T-helper 1 cell (primary cell): ENCODE measurements around the gene AP4M1.

Experiments used
- DNase-seq, 5 donors: peaks; one replicate each; pipeline ENCODE4 v3.0.0-alpha.2; 2012 to 2020
- total RNA-seq, 4 donors: gene quantifications; one replicate each; lab custom pipeline; 2026; lab: John Stamatoyannopoulos, UW

Gene AP4M1, protein sequence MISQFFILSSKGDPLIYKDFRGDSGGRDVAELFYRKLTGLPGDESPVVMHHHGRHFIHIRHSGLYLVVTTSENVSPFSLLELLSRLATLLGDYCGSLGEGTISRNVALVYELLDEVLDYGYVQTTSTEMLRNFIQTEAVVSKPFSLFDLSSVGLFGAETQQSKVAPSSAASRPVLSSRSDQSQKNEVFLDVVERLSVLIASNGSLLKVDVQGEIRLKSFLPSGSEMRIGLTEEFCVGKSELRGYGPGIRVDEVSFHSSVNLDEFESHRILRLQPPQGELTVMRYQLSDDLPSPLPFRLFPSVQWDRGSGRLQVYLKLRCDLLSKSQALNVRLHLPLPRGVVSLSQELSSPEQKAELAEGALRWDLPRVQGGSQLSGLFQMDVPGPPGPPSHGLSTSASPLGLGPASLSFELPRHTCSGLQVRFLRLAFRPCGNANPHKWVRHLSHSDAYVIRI
- total RNA-seq, result 8.9 to 12.2 (median 10.1) reads per million in 4 donors

DNA sequence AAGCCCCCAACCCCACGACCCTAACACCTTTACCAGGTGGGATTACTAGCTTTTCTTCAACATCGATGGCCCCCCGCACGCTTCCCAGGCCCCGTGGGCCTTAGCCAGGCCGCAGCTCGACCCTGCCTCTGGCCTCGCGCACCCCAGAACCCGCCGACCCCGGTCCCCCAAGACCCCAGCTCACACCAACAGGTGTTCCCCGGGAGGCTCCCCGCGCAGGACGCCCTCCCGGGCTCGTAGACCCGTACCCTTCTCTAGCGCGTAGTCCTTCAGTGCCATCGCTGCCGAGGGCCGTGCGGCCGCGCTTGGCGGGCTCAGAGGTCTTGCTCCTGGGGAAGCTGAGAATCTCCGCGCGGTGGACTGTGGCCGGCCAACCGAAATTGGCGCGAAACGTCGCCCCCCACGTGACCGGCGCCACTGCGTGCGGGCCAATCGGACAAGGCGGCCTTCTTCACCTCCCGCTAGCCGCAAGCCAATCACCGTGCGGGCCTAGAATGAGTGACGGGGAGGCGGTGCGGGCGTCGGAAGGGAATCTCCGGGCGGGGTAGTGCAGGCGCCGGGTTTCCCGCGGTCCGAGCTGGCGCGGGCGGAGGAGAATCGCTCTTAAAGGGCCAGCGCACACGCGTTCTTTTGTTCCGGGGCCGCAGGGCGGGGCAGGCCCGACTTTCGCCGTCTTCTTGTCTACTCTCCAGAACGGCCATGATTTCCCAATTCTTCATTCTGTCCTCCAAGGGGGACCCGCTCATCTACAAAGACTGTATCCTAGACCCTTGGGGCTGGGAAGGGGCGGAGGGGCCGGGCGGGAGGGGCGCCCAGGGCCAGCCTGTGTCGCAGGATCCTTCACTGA lies at the start of gene AP4M1, which contains the start of gene MCM7:
Gene AP4M1 (plus strand): TSS at position 628 of the 847 bp plus-strand sequence. CDS start 72 bp downstream, at position 700.
Gene MCM7 (minus strand): TSS at position 382 of the 847 bp plus-strand sequence. CDS start 103 bp downstream, at position 279.
- DNase-seq, result peak; percentile 93 to 99 (median 94)

DNA sequence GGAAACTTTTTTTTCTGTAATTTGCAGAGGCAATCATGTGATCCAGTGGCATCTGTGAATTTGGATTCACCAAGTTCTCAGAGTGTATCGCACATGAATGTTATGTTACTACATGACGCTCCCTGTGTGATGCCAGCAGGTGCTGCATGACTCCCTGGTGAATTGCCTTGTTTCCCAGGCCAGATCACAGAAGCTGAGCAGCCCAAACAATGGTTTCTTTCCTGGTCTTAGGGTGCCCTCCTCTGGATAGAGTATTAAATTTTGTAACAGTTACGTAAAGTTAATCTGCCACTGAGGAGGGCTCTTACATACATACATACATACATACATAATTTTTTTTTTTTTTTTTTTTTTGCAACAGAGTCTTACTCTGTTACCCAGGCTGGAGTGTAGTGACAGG lies 48.2 kb upstream of the AP4M1 start:
- peak in 2 of 5 donors; percentile 8 to 38 for DNase-seq

DNA sequence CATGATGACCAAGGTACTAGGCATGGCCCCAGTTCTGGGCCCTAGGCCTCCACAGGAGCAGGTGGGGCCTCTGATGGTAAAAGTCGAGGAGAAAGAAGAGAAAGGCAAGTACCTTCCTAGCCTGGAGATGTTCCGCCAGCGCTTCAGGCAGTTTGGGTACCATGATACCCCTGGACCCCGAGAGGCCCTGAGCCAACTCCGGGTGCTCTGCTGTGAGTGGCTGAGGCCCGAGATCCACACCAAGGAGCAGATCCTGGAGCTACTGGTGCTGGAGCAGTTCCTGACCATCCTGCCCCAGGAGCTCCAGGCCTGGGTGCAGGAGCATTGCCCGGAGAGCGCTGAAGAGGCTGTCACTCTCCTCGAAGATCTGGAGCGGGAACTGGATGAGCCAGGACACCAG lies 44.4 kb upstream of the AP4M1 start:
- no peak for DNase-seq

DNA sequence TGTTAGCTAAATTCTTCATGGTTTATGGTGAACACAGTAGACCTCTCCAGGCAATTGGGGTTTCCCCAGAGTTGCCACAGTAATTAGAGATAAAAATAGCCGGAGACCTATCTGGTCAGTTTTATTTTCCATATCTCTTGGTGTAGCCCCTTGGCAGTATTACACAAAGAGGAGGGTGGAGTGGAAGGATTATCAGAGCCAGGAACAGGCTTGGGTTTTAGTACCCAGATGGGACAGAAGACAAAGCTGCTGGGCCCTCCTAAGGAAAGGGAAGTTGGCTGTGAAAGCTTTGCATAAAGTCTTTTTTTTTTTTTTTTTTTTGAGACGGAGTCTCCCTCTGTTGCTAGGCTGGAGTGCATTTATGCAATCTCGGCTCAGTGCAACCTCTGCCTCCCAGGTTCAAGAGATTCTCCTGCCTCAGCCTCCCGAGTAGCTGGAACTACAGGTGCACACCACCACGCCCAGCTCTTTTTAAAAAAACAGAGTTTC lies 42.1 kb upstream of the AP4M1 start:
- no peak for DNase-seq

DNA sequence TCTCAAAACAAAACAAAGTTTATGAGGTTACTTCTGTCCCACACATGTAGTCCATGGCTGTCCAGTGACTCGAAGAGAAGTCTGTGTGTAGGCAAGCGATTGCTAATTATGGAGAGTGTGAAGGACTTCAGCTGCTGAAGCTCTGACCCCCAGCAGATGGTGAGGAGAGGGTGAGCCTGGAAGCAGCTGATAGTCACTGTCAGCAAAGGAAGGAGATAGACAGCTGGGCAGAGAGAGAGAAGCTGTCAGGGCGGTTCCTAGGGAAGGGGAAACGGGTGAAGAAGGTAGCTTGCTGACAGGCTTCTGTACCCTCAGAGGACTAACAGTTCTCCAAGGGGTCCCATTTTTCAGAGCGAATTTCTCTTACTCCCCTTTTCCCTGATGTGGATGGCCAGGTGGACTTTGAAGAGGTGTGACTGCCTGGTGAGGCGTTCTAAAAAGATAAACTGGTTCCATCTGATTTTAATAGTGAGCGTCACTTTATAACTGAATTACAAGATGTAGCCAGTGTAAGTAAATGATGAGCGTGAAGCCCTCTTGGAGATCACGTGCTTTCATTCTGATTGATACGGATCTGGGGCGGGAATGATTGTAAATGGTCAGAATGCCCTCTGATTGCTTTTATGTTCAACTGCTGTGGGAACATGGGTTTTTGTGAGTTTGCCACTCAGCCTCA lies 39.8 kb upstream of the AP4M1 start:
- DNase-seq, result no peak

DNA sequence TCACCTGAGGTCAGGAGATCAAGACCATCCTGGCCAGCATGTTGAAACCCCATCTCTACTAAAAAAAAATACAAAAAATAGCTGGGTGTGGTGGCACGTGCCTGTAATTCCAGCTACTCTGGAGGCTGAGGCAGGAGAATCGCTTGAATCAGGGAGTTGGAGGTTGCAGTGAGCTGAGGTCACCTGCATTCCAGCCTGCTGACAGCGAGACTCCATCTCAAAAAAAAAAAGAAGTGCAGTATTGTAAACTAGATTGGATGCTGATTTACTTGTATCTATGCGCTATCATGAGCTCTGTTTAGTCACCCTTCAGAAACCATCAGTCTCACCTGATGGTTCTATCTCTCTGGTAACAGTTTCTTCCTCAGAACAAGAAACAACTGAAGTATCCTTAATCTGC lies 38.1 kb upstream of the AP4M1 start:
- DNase-seq, result no peak

DNA sequence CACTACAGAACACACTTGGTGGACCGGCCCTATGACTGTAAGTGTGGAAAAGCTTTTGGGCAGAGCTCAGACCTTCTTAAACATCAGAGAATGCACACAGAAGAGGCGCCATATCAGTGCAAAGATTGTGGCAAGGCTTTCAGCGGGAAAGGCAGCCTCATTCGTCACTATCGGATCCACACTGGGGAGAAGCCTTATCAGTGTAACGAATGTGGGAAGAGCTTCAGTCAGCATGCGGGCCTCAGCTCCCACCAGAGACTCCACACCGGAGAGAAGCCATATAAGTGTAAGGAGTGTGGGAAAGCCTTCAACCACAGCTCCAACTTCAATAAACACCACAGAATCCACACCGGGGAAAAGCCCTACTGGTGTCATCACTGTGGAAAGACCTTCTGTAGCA lies 37.3 kb upstream of the AP4M1 start:
- DNase-seq, result no peak

DNA sequence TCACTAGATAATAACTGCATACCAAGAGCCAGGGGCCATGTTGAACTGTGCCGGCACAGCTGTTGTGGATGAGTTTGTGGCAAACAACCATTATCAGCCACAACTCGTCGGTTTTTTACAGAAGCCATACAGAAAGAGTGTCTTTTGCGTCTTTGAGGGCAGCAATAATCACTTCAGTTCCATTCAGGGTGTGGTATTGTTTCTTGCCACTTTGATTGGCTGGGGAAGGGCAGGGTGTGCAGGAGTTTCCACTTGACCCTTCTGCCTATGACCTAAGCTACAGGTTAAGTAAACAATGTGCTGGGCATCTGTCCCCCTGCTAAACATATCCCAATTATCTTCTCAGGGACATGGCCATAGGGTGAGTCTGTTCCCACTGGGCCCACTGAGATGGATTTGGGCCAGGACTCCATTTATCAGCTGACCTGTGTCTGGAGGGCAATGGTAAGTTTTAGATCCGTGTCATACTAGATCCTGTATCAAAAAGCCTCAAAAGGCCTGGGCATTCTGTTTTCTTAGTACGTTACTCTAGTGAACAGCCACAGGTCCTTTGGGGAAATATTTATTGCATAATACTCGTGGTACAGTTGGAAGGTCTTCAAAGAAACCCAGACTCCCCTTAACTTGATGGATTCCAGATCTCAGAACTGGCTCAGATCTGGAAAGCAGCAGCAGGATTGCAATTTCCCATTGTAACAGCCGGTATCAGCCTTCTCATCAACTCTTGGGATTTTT lies 35.8 kb upstream of the AP4M1 start:
- DNase-seq, result no peak

DNA sequence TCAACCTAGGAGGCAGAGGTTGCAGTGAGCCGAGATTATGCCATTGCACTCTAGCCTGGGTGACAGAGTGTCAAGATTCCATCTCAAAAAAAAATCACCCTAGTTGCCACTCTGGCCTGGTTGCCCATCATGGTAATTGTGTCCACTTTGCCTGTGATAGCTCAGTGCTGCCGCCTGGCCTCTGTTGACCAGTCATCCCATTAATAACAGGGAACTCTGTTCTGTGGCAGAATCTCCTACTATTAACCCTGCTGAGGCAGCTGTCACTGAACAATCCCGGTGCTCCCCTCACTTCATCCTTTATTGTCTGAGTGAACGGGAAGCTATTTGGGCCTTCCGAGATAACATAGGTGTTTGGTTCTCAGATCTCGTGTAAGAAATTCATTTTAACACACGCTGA lies 34.5 kb upstream of the AP4M1 start:
- DNase-seq, result no peak

DNA sequence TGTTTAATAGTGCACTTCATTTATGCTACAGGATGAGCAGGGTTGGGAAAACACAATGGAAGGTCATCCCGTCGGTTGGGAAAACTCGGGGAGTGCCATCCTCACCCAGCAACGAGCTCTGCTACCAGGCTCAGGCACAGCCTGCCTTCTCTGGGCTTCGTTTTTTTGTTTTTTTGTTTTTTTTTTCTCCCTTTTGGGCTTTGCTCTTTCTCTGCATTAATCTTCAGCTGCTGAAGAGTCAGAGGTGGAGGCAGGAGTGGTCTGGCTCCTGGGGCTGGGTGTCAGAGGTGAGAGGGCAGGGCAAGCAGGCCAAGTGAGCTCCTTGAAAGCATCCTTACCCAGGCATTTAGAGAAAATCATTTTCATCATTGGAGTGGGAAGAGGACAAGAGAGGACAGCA lies 31.5 kb upstream of the AP4M1 start:
- DNase-seq, result no peak

DNA sequence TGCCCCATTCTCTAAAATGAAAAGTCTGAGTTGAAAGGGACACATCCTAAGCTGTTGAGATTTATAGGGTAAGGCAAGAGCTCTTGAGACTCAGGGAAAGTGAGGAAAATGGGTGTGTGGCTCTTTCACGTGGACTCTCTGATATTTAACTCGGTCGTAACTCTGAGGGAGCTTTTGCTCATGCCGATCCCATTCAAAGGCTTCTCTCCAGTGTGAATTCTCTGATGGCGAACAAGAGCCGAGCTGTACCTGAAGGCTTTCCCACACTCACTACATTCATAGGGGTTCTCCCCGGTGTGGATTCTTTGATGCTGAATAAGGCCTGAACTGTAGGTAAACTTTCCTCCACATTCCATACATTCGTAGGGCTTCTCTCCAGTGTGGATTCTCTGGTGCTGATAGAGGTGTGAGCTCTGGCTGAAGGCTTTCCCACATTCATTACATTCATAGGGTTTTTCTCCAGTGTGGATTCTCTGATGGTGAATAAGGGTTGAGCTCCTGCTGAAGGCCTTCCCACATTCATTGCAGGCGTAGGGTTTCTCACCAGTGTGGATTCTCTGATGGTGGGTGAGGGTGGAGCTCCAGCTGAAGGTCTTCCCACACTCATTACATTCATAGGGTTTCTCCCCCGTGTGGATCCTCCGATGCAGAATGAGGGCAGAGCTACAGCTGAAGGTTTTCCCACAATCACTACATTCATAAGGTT lies 30.3 kb upstream of the AP4M1 start:
- DNase-seq, result no peak

DNA sequence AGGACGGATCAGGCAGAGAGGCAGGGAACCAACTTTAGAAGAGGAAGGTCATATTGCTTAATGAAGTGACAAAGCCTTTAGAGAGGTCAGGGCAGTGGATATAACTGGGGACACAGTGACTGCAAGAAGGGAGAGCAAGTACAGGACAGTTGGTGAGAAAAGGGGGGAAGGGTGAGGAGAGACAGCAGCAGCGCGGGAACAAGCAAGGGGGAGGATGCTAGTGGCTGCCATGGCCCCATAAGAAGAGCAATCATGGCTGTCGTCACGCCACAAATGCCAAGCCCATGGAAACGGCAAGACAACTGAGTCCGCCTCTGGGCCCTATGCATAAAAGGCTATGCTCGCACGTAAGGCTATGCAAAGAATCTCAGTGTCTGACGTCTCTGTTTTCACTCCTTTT lies 29.0 kb upstream of the AP4M1 start:
- DNase-seq, result no peak

DNA sequence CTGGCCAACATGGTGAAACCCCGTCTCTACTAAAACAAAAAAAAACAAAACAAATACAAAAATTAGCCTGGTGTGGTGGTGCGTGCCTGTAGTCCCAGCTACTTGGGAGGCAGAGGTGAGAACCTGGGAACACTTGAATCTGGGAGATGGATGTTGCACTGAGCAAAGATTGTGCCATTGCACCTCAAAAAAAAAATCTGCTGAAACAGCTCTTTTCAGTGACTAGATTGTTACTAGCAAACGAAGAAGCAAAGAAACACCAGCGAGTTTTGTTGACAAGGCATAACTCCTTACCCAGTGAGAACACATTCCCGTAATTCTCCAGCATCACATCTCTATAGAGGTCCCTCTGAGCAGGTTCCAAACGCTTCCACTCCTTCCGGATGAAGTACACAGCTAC lies 26.6 kb upstream of the AP4M1 start:
- no peak for DNase-seq

DNA sequence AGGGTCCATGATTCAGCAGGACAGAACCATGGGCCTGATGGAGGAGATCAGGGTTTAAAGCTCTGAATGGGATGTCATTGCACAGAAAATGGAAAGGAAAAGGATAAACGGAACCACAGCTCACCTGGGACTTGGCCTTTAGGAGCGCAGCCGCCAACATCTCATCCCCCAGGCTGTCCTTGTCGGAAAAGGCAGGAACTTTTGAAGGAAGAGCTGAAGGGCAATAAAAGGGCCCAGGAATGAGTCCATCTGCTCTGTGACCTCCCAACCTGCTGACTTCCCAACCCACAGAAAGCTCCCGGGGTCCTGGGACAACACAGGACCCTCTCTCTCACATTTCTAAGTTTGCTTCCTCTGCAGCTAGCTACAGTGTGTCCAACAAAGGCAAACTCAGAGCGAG lies 26.0 kb upstream of the AP4M1 start:
- DNase-seq, result no peak

DNA sequence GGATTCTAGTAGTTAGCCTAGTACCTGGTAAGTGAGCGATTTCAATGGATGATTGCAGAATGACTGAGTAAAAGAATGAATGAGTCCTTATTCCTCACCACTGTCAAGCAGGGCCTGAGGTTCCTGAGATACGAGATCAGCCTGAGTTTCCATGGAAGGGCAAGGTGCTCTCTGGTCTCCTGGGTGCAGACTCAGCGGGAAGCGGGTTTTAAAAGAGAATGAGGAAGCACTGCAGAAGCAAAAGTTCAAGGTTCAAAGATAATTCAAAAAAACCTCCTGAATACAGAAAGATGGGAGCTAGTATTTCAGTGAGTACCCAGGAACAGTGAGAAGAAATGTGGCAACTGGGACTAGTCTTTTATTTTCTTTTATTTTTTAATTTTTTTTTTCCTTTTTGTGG lies 24.2 kb upstream of the AP4M1 start:
- no peak for DNase-seq

DNA sequence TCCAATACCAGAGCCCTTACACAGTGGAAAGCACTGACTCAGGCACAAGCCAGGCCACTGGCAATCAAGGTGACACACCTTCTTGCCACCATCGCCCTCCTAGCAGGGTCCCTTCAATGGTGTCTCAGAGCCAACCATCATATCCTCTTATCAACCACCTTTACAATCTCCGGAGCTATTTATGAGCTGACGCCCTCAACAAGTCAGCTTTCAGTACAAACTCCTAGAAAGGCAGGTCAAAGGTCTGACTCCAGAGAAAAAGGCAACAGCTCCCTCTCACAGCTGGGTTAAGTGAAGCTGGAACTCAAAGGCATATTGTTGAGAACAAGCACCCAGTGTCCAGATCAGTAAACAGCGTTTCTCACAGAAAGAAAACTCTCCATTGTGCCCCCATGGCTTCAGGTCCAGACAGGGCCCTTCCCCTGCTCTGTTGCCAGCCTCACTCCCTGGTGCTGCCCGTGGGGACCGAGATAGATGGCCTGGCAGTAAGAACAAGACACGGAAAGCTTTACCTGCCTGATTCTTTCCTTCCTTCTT lies 22.4 kb upstream of the AP4M1 start:
- no peak for DNase-seq

DNA sequence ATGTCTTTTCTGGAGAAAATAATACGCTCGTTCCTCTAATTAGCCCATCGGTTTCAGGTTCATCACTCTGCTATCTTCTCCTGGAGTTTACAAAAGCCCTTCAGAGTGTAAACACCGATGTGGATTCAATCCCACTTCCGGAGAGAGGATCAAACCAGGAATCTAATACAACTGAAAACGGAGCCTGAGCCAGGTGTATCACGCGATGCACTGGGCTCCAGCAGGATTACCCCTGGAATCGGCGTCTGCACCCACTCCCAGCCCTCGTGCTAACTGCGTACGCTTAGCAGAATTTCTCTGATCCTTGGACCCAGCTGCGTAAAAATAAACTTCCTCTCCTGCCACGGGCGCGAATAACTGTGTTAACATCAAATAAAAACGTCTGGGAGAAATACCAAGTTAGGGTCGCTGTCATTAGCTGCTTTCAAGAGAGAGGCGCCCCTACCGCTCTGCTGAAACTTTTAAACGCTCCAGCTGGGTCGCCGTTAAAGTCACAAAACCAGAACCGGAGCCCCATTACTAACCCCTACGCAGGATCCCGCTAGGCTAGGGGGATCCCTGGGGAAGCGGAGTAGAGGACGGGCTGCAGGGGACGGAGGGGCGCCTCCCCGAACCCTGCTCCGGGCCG lies 20.4 kb upstream of the AP4M1 start:
- DNase-seq, result peak in 1 of 5 donors; percentile 17

DNA sequence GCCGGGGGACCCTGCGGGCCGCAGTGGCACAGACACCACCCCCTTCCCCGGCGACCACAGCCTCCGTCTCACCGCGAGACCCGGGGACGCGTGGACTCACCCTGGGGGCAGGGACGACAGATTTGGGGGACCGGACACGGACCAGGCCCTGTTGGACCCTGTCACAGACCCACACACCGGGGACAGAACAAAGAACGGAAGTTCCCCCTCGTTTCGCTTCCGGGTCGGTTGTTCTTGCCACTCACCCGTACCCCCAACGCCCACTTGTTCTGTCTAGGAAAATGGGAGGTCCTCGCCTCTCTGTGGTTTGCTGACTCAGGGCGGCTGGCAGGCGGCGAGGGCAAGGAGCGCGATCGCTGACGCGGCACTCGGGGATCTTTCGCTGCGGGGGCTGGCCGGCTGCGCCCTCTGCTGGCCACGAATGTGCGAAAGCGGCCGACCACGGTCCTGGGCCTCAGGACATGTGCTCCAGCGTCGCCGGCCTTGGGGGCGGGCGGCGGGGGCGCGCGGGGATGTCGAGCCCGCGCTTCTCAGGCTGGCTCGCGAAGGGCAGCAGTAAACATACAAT lies 19.8 kb upstream of the AP4M1 start, which contains the start of gene ZNF3:
Gene ZNF3 (minus strand): TSS at position 189 of the 568 bp plus-strand sequence. CDS start 4,366 bp downstream, outside the sequence.
- peak; percentile 94 to 99 (median 97) for DNase-seq

DNA sequence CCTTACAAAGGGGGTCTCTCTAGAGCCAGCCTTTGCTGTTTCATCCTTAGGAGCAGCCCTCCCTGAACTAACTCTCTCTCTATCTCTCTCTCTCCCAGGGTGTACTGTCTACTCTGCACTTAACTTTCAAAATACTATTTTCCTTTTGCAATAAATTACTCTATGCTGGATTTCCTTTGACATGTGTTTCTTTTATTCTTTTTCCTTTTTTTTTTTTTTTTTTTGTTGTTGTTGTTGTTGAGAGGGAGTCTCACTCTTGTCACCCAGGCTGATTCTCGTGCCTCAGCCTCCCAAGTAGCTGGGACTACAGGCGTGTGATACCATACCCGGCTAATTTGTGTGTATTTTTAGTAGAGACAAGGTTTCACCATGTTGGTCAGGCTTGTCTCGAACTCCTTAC lies 18.5 kb upstream of the AP4M1 start:
- no peak for DNase-seq

DNA sequence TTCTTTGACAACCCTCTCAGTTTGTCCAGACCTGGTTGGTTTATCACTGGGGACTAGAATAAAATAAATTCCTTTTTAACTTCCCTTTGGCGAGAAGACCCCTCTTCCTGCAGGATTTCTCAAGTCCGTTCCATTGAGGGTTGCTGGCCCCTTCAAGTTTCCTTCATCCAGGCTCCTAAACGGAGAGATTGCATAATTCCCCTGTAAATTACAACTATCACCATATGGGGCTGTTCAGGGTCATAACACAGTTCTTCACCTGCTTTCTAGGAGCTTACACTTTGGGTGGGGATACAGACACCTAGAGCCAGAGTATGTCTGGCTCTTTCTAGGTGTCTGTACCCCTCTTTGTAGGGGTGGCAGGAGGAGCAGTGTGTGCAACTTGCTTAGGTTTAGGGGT lies 15.9 kb upstream of the AP4M1 start:
- DNase-seq, result no peak
